ENCODE measurements around the gene RFFL. TPM values are rescaled to one million over a fixed set of nuclear protein-coding genes. Genes with fewer than 3 reads are reported as not detected.

The RFFL gene
- total and polyA plus RNA-seq, 9 of the 15 experiments (the other 6 are each of a cell fraction or from before 2014, with no cell fraction given), result 3.4 to 18.1 (median 12.8) TPM

DNA sequence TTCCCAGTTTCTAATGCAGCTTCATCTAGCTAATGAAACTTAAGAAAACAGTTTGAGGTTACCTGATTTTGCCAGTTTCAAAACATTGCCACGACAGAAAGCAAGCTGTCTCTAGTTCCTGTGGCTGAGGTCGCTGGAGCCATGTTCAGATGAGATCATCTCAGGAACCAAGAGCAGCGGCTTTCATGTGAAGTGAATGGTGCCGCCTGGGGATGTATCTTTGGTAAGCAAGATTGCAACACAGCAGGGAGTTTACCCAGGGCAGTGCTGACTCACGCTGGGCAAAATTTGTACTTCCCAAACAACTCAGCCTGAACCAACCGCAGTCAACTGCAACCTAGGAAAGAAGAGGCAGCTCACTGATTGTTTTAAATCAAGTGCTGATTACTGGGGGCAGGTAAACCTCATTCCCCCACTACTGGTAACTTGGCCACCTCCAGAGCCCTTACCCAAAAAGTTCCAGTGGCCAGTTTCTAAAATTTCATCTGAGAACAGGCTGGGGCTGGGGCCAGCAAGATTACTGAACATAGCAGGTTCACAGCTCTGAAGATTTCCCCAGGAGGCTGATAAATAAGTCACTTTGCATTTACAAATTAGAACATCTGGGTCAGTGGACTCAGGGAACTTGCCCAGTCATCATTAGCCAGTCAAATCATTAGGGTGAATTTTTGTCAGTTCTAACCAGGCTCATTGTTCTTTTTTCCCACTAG, at the start of gene RFFL (continued):
- TF ChIP-seq HMGN3 (IDR thresholded peaks at IDR 0.05; ENCODE audit: borderline replicate concordance, extremely low read depth, insufficient read length, low read depth, low read length) (no peak), SIRT6 (IDR thresholded peaks at IDR 0.05; ENCODE audit: low read depth, low read length) (no peak), ZNF778 (CRISPR knock-in tag; IDR thresholded peaks at IDR 0.05) (no peak), DDX20 (tag; IDR thresholded peaks at IDR 0.05; ENCODE audit: low read depth) (no peak), HDGF (IDR thresholded peaks at IDR 0.05) (no peak), MTA2 (IDR thresholded peaks at IDR 0.05; ENCODE audit: low read depth) (peak; percentile 30; the same call in 1 of the 2 replicates), ELF4 (CRISPR knock-in tag; IDR thresholded peaks at IDR 0.05) (peak; percentile 70; the same call in 1 of the 2 replicates), TBP (optimal IDR thresholded peaks at IDR 0.05; ENCODE audit: low read depth, low read length) (peak; percentile 64), HNRNPK (IDR thresholded peaks at IDR 0.05; ENCODE audit: low read depth, low read length, poor library complexity, severe bottlenecking) (no peak), KLF1 (tag; IDR thresholded peaks at IDR 0.05) (no peak)
- TF ChIP-seq, protein P1, sequence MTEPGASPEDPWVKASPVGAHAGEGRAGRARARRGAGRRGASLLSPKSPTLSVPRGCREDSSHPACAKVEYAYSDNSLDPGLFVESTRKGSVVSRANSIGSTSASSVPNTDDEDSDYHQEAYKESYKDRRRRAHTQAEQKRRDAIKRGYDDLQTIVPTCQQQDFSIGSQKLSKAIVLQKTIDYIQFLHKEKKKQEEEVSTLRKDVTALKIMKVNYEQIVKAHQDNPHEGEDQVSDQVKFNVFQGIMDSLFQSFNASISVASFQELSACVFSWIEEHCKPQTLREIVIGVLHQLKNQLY (CRISPR knock-in tag; conservative IDR thresholded peaks at IDR 0.05), result no peak
- TF ChIP-seq, protein P2, sequence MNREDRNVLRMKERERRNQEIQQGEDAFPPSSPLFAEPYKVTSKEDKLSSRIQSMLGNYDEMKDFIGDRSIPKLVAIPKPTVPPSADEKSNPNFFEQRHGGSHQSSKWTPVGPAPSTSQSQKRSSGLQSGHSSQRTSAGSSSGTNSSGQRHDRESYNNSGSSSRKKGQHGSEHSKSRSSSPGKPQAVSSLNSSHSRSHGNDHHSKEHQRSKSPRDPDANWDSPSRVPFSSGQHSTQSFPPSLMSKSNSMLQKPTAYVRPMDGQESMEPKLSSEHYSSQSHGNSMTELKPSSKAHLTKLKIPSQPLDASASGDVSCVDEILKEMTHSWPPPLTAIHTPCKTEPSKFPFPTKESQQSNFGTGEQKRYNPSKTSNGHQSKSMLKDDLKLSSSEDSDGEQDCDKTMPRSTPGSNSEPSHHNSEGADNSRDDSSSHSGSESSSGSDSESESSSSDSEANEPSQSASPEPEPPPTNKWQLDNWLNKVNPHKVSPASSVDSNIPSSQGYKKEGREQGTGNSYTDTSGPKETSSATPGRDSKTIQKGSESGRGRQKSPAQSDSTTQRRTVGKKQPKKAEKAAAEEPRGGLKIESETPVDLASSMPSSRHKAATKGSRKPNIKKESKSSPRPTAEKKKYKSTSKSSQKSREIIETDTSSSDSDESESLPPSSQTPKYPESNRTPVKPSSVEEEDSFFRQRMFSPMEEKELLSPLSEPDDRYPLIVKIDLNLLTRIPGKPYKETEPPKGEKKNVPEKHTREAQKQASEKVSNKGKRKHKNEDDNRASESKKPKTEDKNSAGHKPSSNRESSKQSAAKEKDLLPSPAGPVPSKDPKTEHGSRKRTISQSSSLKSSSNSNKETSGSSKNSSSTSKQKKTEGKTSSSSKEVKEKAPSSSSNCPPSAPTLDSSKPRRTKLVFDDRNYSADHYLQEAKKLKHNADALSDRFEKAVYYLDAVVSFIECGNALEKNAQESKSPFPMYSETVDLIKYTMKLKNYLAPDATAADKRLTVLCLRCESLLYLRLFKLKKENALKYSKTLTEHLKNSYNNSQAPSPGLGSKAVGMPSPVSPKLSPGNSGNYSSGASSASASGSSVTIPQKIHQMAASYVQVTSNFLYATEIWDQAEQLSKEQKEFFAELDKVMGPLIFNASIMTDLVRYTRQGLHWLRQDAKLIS (CRISPR knock-in tag; IDR thresholded peaks at IDR 0.05), result no peak
- TF ChIP-seq, protein P3, sequence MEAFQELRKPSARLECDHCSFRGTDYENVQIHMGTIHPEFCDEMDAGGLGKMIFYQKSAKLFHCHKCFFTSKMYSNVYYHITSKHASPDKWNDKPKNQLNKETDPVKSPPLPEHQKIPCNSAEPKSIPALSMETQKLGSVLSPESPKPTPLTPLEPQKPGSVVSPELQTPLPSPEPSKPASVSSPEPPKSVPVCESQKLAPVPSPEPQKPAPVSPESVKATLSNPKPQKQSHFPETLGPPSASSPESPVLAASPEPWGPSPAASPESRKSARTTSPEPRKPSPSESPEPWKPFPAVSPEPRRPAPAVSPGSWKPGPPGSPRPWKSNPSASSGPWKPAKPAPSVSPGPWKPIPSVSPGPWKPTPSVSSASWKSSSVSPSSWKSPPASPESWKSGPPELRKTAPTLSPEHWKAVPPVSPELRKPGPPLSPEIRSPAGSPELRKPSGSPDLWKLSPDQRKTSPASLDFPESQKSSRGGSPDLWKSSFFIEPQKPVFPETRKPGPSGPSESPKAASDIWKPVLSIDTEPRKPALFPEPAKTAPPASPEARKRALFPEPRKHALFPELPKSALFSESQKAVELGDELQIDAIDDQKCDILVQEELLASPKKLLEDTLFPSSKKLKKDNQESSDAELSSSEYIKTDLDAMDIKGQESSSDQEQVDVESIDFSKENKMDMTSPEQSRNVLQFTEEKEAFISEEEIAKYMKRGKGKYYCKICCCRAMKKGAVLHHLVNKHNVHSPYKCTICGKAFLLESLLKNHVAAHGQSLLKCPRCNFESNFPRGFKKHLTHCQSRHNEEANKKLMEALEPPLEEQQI (IDR thresholded peaks at IDR 0.05), result no peak
- TF ChIP-seq, protein P4, sequence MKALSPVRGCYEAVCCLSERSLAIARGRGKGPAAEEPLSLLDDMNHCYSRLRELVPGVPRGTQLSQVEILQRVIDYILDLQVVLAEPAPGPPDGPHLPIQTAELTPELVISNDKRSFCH (CRISPR knock-in tag; IDR thresholded peaks at IDR 0.05), result no peak
- TF ChIP-seq, protein P4 (tag; IDR thresholded peaks at IDR 0.05), result no peak
- TF ChIP-seq, protein P5, sequence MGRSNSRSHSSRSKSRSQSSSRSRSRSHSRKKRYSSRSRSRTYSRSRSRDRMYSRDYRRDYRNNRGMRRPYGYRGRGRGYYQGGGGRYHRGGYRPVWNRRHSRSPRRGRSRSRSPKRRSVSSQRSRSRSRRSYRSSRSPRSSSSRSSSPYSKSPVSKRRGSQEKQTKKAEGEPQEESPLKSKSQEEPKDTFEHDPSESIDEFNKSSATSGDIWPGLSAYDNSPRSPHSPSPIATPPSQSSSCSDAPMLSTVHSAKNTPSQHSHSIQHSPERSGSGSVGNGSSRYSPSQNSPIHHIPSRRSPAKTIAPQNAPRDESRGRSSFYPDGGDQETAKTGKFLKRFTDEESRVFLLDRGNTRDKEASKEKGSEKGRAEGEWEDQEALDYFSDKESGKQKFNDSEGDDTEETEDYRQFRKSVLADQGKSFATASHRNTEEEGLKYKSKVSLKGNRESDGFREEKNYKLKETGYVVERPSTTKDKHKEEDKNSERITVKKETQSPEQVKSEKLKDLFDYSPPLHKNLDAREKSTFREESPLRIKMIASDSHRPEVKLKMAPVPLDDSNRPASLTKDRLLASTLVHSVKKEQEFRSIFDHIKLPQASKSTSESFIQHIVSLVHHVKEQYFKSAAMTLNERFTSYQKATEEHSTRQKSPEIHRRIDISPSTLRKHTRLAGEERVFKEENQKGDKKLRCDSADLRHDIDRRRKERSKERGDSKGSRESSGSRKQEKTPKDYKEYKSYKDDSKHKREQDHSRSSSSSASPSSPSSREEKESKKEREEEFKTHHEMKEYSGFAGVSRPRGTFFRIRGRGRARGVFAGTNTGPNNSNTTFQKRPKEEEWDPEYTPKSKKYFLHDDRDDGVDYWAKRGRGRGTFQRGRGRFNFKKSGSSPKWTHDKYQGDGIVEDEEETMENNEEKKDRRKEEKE (IDR thresholded peaks at IDR 0.05; ENCODE audit: borderline replicate concordance in 1 of 2, control insufficient read depth in 1 of 2, low read depth in 2 of 2, low read length in 1 of 2), result no peak

Data from K562 (cell line).